Endothelial cell of umbilical vein (primary cell): Measurements from ENCODE around the gene C20orf144. TPM values are rescaled to one million over a fixed set of nuclear protein-coding genes. Genes with fewer than 3 reads are reported as not detected.

Experiments
- BruUV-seq: library from RNA; stranded (reverse); fragments of 400-500 nt; replicated peaks from 2 replicates; lab custom pipeline; 2021; lab: Mats Ljungman, UMichigan
- CTCF ChIA-PET: fragments of 300-600, 350-600 bp; sonication (Branson Sonifier 250); formaldehyde crosslinking; loops from one replicate; lab custom pipeline; 2021; ENCODE audit warnings: antibody characterized with exemption, inconsistent platforms; lab: Charles Lee
- POLR2A ChIA-PET: fragments of 300-600, 350-600 bp; sonication (Branson Sonifier 250); formaldehyde crosslinking; loops from one replicate; lab custom pipeline; 2021; ENCODE audit warnings: antibody characterized with exemption, inconsistent platforms; lab: Charles Lee
- DNase-seq: peaks from one replicate; pipeline ENCODE4 v3.0.0-alpha.2; 2011; ENCODE audit warnings: low read depth, low spot score
- FAIRE-seq: peaks from 2 replicates; lab custom pipeline; 2011; peaks lifted over from hg19 to GRCh38; lab: Jason Lieb, UNC
- H2AFZ ChIP-seq: 2 replicates; pipeline ENCODE4 v1.6.0; 2012; ENCODE audit warnings: low read depth, low read length, control low read depth, inconsistent platforms
- H3K27ac ChIP-seq: 2 replicates; pipeline ENCODE4 v1.5.1; 2011; ENCODE audit warnings: low read depth, mild to moderate bottlenecking, control low read depth, low read length, moderate library complexity; ENCODE audit not compliant: insufficient read depth
- H3K27me3 ChIP-seq, 2 experiments: 2 replicates each; pipeline versions ENCODE4 v1.6.0 to v1.6.1; 2011; ENCODE audit warnings: low read length in 2 of 2, mixed read lengths in 1 of 2; ENCODE audit not compliant: control insufficient read depth in 2 of 2, insufficient read depth in 2 of 2
- H3K36me3 ChIP-seq, 2 experiments: 2 replicates in 1 of 2; 3 replicates in 1 of 2; pipeline ENCODE4 v1.5.1; 2011; ENCODE audit warnings: low read length in 2 of 2, mild to moderate bottlenecking in 1 of 2, moderate library complexity in 1 of 2; ENCODE audit not compliant: control insufficient read depth in 2 of 2, insufficient read depth in 2 of 2; ENCODE audit errors: extremely low read depth in 1 of 2
- H3K4me1 ChIP-seq: 3 replicates; pipeline ENCODE4 v1.5.1; 2011; ENCODE audit warnings: mild to moderate bottlenecking, low read length; ENCODE audit not compliant: control insufficient read depth, insufficient read depth; ENCODE audit errors: extremely low read depth
- H3K4me2 ChIP-seq: 2 replicates; pipeline ENCODE4 v1.6.1; 2011; ENCODE audit warnings: low read length, control low read depth, mixed read lengths; ENCODE audit not compliant: insufficient read depth
- H3K4me3 ChIP-seq, 3 experiments: fragments of 200-600 bp in 1 of 3; sonication (generic), shearing (Covaris generic) in 1 of 3; replicated peaks in 1 of 3; 2 replicates each; pipeline ENCODE4 v1.5.1; 2011 to 2016; ENCODE audit warnings: control low read depth in 3 of 3, low read length in 3 of 3, mild to moderate bottlenecking in 2 of 3, inconsistent platforms in 1 of 3, low read depth in 1 of 3, moderate library complexity in 1 of 3; ENCODE audit not compliant: insufficient read depth in 1 of 3
- H3K79me2 ChIP-seq: 2 replicates; pipeline ENCODE4 v1.6.0; 2012; ENCODE audit warnings: low read length, inconsistent platforms; ENCODE audit not compliant: control insufficient read depth, insufficient read depth
- H3K9ac ChIP-seq: replicated peaks from 2 replicates; pipeline ENCODE3; 2011; ENCODE audit warnings: low read length, control low read depth; ENCODE audit not compliant: insufficient read depth; ENCODE audit errors: extremely low read depth
- H3K9me1 ChIP-seq: replicated peaks from 3 replicates; pipeline ENCODE4 v1.6.0; 2011; ENCODE audit warnings: mild to moderate bottlenecking, low read length; ENCODE audit not compliant: control insufficient read depth, insufficient read depth; ENCODE audit errors: extremely low read depth
- H3K9me3 ChIP-seq: replicated peaks from 2 replicates; pipeline ENCODE4 v1.5.1; 2012; ENCODE audit warnings: low read length, inconsistent platforms; ENCODE audit not compliant: control insufficient read depth, insufficient read depth
- H4K20me1 ChIP-seq: replicated peaks from 2 replicates; pipeline ENCODE3; 2011; ENCODE audit warnings: mild to moderate bottlenecking, low read length; ENCODE audit not compliant: control insufficient read depth, insufficient read depth; ENCODE audit errors: extremely low read depth
- CTCF ChIP-seq, 2 donors: IDR thresholded peaks; 1 replicate in 1 of 2; 2 replicates in 1 of 2; pipeline ENCODE4 v1.5.1; 2011; ENCODE audit warnings: low read length in 2 of 2, mild to moderate bottlenecking in 2 of 2, moderate library complexity in 2 of 2, control low read depth in 1 of 2, inconsistent platforms in 1 of 2, low read depth in 1 of 2; ENCODE audit not compliant: insufficient read depth in 1 of 2; ENCODE audit errors: extremely low read depth in 1 of 2
- EZH2 ChIP-seq: IDR thresholded peaks from 2 replicates; pipeline ENCODE4 v1.6.1; 2012; ENCODE audit warnings: borderline replicate concordance, low read depth, mild to moderate bottlenecking, moderate library complexity, low read length, inconsistent platforms; ENCODE audit not compliant: severe bottlenecking
- GATA2 ChIP-seq: IDR thresholded peaks from 2 replicates; pipeline ENCODE4 v1.7.0; 2011; ENCODE audit warnings: low read depth, mild to moderate bottlenecking, moderate library complexity, mixed read lengths, low read length; ENCODE audit not compliant: insufficient read length, insufficient read depth
- POLR2A ChIP-seq: IDR thresholded peaks from 2 replicates; pipeline ENCODE4 v1.6.1; 2012; ENCODE audit warnings: low read depth, mild to moderate bottlenecking, control low read depth, low read length
- POLR2AphosphoS5 ChIP-seq: IDR thresholded peaks from 2 replicates; pipeline ENCODE4 v1.6.1; 2012; ENCODE audit warnings: low read depth, mild to moderate bottlenecking, control low read depth, low read length, moderate library complexity; ENCODE audit not compliant: insufficient read depth
- dilution Hi-C: fragments of 300-500 bp; cut with MboI; formaldehyde crosslinking; loops from one replicate; pipeline ENCODE4 v1.15.0; 2019; ENCODE audit warnings: low sequenced_read_pairs; ENCODE audit not compliant: extremely low pct_ligation_motif_present
- intact Hi-C: fragments of 100-400 bp; cut with micrococcal nuclease; formaldehyde crosslinking; loops from one replicate; pipeline ENCODE4 v1.10.0; 2022
- polyA plus RNA-seq, 4 experiments: library from polyadenylated mRNA; depleted of rRNA in 3 of 4; stranded (reverse) in 3 of 4; unstranded in 1 of 4; fragments of >200 nt; gene quantifications; 2 replicates each; pipeline versions ENCODE4 v1.2.1 to v1.2.3, GENCODE V29; 2011 to 2012; ENCODE audit warnings: missing spikeins in 1 of 4
- total RNA-seq: library from RNA; stranded (reverse); gene quantifications from 2 replicates; pipeline ENCODE4 v1.2.3, GENCODE V29; 2021

The C20orf144 gene
- total and polyA plus RNA-seq, 2 donors (not counting 3 experiments of a cell fraction or from before 2014, with no cell fraction given), result not detected

GRCh38 chr20:33655164-33655563 is 7.0 kb upstream of the C20orf144 start:
- no peaks in the 10 kb centered on the region for H3K9me1 ChIP-seq
- CTCF ChIA-PET, result interaction anchor here (0.6 to 5.2 kb wide), 4 partner anchors 11 to 234 kb away, joined by 4 to 58 read pairs (median 4); no protein-coding TSS in a partner anchor
- H2AFZ ChIP-seq, result no peak overlapping the region
- no peak for FAIRE-seq
- no peak for DNase-seq
- dilution Hi-C loops, result no loop called here
- no peaks in the 10 kb centered on the region for H3K9me3 ChIP-seq
- H3K36me3 ChIP-seq, result no peaks in the 10 kb centered on the region
- no peak overlapping the region for H3K9ac ChIP-seq
- POLR2A ChIA-PET, result no interaction called here
- H3K79me2 ChIP-seq, result no peaks in the 10 kb centered on the region
- TF ChIP-seq CTCF (IDR thresholded peaks at IDR 0.05; ENCODE audit: extremely low read depth in 1 of 2, insufficient read depth in 1 of 2, low read depth in 1 of 2, low read length in 2 of 2) (no peak), GATA2 (no peak), POLR2AphosphoS5 (no peak), EZH2 (no peak), POLR2A (no peak)
- H3K4me3 ChIP-seq, result no peak overlapping the region
- no peaks in the 10 kb centered on the region for H3K4me1 ChIP-seq
- H3K4me2 ChIP-seq, result no peak overlapping the region
- intact Hi-C loops, result no loop called here
- BruUV-seq, result no TSS peak
- H3K27me3 ChIP-seq, result no peaks in the 10 kb centered on the region
- no peak overlapping the region for H3K27ac ChIP-seq
- no peaks in the 10 kb centered on the region for H4K20me1 ChIP-seq
